NCI-H524 (cell line): Measurements from ENCODE around the gene SSX4.
"Not testable (repeated sequence)": the region's sequence is repeated elsewhere in the genome, so short reads cannot be mapped to it uniquely, and the experiment has no call there.

Source experiments
- DNase-seq, 2 experiments: peaks; one replicate each; lab custom pipeline; 2025; lab: John Stamatoyannopoulos, UW

The SSX4 gene, protein sequence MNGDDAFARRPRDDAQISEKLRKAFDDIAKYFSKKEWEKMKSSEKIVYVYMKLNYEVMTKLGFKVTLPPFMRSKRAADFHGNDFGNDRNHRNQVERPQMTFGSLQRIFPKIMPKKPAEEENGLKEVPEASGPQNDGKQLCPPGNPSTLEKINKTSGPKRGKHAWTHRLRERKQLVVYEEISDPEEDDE

DNA sequence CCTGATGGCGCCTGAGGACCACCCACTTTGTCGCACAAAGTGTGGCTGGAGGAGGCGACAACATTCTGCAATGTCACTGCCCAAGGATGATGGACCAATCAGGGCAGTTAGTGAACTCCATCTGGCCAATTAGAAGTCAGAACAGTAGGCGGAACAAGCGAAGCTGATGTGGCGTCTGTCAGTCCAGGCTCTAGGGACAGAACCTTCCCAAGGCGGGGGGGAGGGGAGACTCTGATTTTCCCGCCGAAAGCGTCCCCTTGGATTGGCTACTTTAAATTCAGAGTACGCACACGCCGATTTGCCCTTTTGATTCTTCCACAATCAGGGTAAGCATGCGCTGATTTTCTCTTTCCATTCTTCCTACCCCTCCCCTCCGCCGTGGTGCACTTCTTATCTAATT, at the start of gene SSX4:
TSS of gene SSX4 (plus strand) at position 301 of the 400 bp plus-strand sequence. CDS start 515 bp downstream, outside the sequence.
- DNase-seq, result not testable (repeated sequence)

DNA sequence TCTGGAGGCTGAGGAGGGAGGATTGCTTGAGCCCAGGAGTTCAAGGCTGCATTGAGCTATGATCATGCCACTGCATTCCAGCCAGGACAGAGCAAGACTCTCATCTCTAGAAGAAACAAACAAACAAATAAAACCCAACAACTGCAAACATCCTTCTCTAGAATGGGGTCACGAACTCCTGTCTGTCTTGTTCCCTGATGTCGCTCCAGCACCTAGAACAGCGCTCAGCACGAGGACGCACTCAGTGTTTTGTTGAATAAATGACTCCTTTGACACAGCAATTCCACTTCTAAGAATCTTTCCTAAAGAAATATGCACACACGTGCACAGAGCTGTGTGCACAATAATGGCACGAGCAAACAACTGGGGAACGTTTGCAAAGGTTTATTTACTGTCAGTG, 37.3 kb upstream of the SSX4 start:
- not testable (repeated sequence) for DNase-seq

DNA sequence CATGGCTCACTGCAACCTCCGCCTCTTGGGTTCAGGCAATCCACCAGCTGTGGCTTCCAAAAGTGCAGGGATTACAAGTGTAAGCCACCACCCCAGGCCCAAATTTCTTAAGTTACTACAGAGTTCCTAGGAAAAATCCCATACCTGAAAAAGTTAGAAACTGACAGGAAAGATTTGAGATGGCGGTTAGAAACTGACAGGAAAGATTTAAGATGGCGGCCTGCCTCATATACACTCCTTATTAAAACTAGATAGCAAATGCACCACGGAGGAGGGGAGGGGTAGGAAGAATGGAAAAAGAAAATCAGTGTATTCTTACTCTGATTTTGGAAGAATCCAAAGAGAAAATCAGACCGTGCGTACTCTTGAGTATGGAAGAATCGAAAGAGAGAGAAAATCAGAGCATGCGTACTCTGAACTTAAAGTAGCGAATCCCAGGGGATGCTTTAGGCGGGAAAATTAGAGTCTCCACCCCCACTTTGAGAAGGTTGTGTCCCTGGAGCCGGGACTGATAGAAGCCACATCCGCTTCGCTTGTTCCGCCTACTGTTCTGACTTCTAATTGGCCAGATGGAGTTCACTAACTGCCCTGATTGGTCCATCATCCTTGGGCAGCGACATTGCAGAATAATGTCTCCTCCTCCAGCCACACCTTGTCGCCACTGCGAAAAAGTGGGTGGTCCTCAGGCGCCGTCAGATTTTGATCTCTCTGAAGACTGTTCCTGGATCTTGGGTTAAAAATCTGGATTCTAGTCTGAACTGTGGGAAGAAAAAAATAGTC, 26.8 kb upstream of the SSX4 start, which contains the start of gene SSX3:
TSS of gene SSX3 (minus strand) at position 389 of the 780 bp plus-strand sequence. CDS start 1,454 bp downstream, outside the sequence.
- DNase-seq, result not testable (repeated sequence)

DNA sequence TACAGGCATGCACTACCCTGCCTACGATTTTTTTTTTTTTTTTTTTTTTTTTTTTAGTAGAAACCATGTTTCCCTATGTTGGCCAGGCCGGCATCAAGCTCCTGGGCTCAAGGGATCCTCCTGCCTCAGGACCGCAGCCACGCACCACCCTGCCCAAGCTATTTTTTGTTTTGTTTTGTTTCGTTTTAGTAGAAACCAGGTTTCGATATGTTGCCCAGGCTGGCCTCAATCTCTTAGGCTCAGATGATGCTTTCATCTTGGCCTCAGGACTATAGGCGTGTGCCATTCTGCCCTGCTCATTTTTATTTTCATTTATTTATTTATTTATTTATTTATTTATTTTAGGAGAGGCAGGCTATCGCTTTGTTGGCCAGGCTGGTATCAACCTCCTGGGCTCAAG, 25.7 kb upstream of the SSX4 start:
- DNase-seq, result no peak

DNA sequence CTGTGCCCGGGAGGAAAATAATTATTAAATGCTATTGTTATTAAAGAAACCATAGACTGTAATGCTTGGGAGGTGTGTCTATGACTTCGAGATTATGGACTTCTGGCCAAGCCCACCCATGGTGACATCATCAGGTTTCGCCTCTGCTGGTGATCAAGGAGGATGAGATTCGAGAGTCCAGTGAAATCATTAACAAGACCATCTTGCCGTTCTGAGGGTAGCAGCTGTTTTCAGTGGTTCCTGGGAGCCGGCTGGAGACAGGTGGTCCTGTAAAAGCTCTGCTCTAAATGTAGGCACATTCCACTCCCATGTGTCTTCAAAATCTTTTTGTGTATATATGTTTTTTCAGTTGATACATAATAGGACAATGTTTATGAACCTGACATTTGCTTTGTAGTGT, 24.1 kb upstream of the SSX4 start:
- peak; percentile 2 to 60 for DNase-seq

DNA sequence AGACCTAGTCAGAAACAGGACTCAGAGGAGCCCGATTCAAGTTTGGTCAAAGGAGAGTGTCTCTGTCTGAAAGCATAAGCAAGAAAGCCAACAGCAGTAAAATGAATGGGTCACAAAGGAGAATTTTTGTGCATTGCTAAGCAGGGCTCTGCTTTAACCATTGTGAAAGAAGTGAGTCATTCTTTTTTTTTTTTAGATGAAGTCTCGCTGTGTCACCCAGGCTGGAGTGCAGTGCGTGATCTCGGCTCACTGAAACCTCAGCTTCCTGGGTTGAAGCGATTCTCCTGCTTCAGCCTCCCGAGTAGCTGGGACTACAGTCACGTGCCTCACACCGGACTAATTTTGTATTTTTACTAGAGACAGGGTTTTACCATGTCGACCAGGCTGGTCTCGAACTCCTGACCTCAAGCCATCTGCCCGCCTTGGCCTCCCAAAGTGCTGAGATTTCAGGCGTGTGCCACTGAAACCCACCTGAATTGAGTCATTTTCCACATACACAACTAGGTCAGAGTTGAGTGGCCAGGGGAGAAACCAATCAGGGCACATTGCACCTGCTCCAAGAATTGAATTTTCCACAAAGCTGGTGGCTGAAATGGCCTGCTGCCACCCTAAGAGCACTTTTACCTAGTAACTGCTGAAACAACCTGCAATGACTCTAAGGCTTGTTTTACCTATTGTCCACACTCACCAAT, 15.5 kb upstream of the SSX4 start:
- DNase-seq, result not testable (repeated sequence)

DNA sequence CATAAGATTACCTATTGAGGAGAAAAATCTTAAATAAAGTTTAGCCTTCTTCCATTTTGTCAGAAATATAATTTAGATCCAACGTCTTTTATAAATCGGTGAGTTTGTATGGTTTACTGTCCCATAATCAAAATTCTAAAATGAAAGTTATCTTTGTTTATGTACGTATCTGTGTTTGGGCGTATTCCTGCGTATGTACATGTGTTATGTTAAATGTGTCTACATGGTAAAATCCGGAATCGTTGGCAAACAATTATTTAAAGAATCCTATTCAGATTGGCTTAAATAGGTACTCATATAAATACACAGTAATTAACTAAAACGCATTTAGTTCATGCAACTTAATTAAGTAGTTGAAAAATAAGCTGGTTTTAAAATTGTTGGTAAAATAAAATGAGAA, 12.9 kb upstream of the SSX4 start:
- DNase-seq, result not testable (repeated sequence)

DNA sequence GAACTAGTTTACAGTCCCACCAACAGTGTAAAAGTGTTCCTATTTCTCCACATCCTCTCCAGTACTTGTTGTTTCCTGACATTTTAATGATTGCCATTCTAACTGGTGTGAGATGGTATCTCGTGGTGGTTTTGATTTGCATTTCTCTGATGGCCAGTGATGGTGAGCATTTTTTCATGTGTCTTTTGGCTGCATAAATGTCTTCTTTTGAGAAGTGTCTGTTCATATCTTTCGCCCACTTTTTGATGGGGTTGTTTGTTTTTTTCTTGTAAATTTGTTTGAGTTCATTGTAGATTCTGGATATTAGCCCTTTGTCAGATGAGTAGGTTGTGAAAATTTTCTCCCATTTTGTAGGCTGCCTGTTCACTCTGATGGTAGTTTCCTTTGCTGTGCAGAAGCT, 13.6 kb downstream of the SSX4 start:
- DNase-seq, result not testable (repeated sequence)

DNA sequence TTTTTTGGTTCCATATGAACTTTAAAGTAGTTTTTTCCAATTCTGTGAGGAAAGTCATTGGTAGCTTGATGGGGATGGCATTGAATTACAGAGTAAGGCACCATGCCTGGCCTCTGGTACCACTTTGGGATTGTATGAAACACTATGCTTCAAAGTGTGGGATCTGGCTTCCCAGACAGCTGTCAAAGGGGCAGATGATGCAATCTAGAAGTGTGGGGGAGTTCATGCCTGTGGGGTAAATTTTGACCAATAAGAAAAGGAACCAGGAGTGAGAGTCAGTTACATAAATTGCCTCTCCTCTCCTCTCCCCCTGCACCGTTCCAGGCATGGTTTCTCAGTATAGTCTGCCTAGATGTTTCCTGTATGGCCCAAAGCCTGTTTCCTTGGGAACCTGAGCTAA, 14.5 kb downstream of the SSX4 start:
- DNase-seq, result not testable (repeated sequence)

DNA sequence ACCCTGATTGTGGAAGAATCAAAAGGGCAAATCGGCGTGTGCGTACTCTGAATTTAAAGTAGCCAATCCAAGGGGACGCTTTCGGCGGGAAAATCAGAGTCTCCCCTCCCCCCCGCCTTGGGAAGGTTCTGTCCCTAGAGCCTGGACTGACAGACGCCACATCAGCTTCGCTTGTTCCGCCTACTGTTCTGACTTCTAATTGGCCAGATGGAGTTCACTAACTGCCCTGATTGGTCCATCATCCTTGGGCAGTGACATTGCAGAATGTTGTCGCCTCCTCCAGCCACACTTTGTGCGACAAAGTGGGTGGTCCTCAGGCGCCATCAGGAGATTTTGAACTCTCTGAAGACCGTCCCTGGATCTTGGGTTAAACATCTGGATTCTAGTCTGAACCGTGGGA, 28.5 kb downstream of the SSX4 start, which contains the start of gene SSX4B:
TSS of gene SSX4B (minus strand) at position 101 of the 400 bp plus-strand sequence. CDS start 588 bp downstream, outside the sequence.
- DNase-seq, result not testable (repeated sequence)

DNA sequence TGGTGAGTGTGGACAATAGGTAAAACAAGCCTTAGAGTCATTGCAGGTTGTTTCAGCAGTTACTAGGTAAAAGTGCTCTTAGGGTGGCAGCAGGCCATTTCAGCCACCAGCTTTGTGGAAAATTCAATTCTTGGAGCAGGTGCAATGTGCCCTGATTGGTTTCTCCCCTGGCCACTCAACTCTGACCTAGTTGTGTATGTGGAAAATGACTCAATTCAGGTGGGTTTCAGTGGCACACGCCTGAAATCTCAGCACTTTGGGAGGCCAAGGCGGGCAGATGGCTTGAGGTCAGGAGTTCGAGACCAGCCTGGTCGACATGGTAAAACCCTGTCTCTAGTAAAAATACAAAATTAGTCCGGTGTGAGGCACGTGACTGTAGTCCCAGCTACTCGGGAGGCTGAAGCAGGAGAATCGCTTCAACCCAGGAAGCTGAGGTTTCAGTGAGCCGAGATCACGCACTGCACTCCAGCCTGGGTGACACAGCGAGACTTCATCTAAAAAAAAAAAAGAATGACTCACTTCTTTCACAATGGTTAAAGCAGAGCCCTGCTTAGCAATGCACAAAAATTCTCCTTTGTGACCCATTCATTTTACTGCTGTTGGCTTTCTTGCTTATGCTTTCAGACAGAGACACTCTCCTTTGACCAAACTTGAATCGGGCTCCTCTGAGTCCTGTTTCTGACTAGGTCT, 43.8 kb downstream of the SSX4 start:
- not testable (repeated sequence) for DNase-seq

DNA sequence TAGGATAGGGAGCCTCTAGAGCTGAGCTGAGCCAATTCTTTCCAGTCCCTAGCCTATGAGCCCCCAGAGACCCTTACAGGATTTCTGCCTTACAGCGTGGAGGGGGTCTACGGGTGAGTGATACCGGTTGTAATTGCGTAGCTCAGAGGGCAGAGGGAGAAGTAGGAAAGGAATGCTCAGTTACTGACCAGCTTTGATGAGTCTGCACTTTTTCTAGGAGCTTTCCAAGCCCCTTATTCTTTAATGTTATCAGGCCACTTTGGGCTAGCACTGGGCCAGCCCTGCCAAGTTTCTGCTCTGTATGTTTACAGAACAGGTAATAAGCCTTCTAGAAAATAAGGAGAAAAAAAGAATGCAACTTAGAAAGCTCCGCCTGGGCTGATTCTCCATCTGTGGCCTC, 46.3 kb downstream of the SSX4 start:
- not testable (repeated sequence) for DNase-seq

DNA sequence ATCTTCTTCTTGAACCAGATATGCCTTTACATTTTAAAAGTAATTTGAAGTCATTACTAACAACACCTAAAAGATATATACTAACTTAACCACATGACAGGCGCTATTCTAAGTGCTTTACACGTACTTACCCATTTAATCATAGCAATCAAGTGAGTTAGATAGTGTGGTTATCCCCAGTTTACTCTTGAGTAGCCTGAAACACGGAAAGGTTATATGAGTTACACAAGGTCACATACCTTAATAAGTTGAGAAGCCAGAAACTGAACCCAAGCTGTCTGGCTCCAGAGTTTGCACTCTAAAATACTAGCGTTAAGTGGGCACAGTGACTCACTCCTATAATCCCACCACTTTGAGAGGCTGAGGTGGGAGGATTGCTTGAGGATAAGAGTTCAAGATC, 46.8 kb downstream of the SSX4 start:
- DNase-seq, result not testable (repeated sequence)

DNA sequence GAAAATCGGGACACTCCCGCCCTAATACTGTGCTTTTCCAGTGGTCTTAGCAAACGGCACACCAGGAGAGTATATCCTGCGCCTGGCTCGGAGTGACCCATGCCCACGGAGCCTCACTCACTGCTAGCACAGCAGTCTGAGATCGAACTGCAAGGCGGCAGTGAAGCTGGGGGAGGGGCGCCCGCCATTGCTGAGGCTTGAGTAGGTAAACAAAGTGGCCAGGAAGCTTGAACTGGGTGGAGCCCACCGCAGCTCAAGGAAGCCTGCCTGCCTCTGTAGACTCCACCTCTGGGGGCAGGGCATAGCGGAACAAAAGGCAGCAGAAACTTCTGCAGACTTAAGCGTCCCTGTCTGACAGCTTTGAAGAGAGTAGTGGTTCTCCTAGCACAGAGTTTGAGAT, 50.4 kb downstream of the SSX4 start:
- not testable (repeated sequence) for DNase-seq
